Measurements from ENCODE around the gene CACNA1D.

GRCh38 chr3:53694666-53695323, 200.4 kb downstream of the CACNA1D start:
- TF ChIP-seq SNAPC5 (CRISPR knock-in tag; IDR thresholded peaks at IDR 0.05) = no peak
- no peak for TF ChIP-seq EZH2 (IDR thresholded peaks at IDR 0.05; ENCODE audit: borderline replicate concordance, low read depth, low read length)
- TF ChIP-seq PHF8 (IDR thresholded peaks at IDR 0.05; ENCODE audit: borderline replicate concordance, low read length) = no peak
- no peak for TF ChIP-seq GABPB2 (CRISPR knock-in tag; conservative IDR thresholded peaks at IDR 0.05)
- TF ChIP-seq CHD2 (IDR thresholded peaks at IDR 0.05; ENCODE audit: low read depth, low read length) = no peak
- TF ChIP-seq ASH1L (IDR thresholded peaks at IDR 0.05; ENCODE audit: borderline replicate concordance, low read depth, partially characterized antibody) = no peak
- TF ChIP-seq FOXJ3 (CRISPR knock-in tag; IDR thresholded peaks at IDR 0.05) = no peak
- TF ChIP-seq MYNN (IDR thresholded peaks at IDR 0.05) = no peak
- no peak for TF ChIP-seq MYNN (CRISPR knock-in tag; IDR thresholded peaks at IDR 0.05)

Measured in K562 (cell line).